ENCODE results near the gene SCUBE3.

The SCUBE3 gene

GRCh38 chr6:35292494-35292893 is 78.7 kb downstream of the SCUBE3 start:
- Histone ChIP-seq H4K20me1 (ENCODE audit: insufficient read depth) (no peaks in the 10 kb centered on the region), H3K79me2 (ENCODE audit: insufficient read depth, low read depth) (no peaks in the 10 kb centered on the region), H2AFZ (ENCODE audit: low read depth) (no peak overlapping the region), H3K27me3 (ENCODE audit: insufficient read depth, low read depth) (no peaks in the 10 kb centered on the region), H3K36me3 (ENCODE audit: insufficient read depth) (no peaks in the 10 kb centered on the region), H3K27ac (no peak overlapping the region), H3K4me3 (IDR thresholded peaks at IDR 0.05; ENCODE audit: insufficient read depth, low read depth, low read length) (no peak overlapping the region), H3K9ac (no peak overlapping the region), H3K4me2 (no peak overlapping the region), H3K4me1 (ENCODE audit: low read depth, poor library complexity, severe bottlenecking) (peaks cover 13% of the 10 kb centered on the region)
- TF ChIP-seq CTCF (conservative IDR thresholded peaks at IDR 0.05; ENCODE audit: low read depth, low read length) = no peak

- no peak for TF ChIP-seq CTCF (conservative IDR thresholded peaks at IDR 0.05; ENCODE audit: low read depth, low read length)
- H3K79me2 ChIP-seq (ENCODE audit: insufficient read depth, low read depth) = peaks cover 10% of the 10 kb centered on the region
- no peak overlapping the region for H3K9ac ChIP-seq
- peaks cover 15% of the 10 kb centered on the region for H3K4me1 ChIP-seq (ENCODE audit: low read depth, poor library complexity, severe bottlenecking)
- H3K27me3 ChIP-seq (ENCODE audit: insufficient read depth, low read depth) = no peaks in the 10 kb centered on the region
- H3K36me3 ChIP-seq (ENCODE audit: insufficient read depth) = no peaks in the 10 kb centered on the region
- no peak overlapping the region for H3K4me3 ChIP-seq (IDR thresholded peaks at IDR 0.05; ENCODE audit: insufficient read depth, low read depth, low read length)
- no peak overlapping the region for H2AFZ ChIP-seq (ENCODE audit: low read depth)
- H3K4me2 ChIP-seq = no peak overlapping the region
- H4K20me1 ChIP-seq (ENCODE audit: insufficient read depth) = no peaks in the 10 kb centered on the region
- H3K27ac ChIP-seq = no peak overlapping the region
Observed at GRCh38 chr6:35293681-35294080, 79.9 kb downstream of the SCUBE3 start.

GRCh38 chr6:35294308-35294945 is 80.7 kb downstream of the SCUBE3 start:
- no peaks in the 10 kb centered on the region for H3K27me3 ChIP-seq (ENCODE audit: insufficient read depth, low read depth)
- no peak overlapping the region for H3K27ac ChIP-seq
- no peak overlapping the region for H3K9ac ChIP-seq
- H3K36me3 ChIP-seq (ENCODE audit: insufficient read depth) = no peaks in the 10 kb centered on the region
- H3K4me3 ChIP-seq (IDR thresholded peaks at IDR 0.05; ENCODE audit: insufficient read depth, low read depth, low read length) = no peak overlapping the region
- peaks cover 23% of the 10 kb centered on the region for H3K4me1 ChIP-seq (ENCODE audit: low read depth, poor library complexity, severe bottlenecking)
- H2AFZ ChIP-seq (ENCODE audit: low read depth) = no peak overlapping the region
- peak; percentile 94 for TF ChIP-seq CTCF (conservative IDR thresholded peaks at IDR 0.05; ENCODE audit: low read depth, low read length)
- H3K79me2 ChIP-seq (ENCODE audit: insufficient read depth, low read depth) = peaks cover 18% of the 10 kb centered on the region
- no peaks in the 10 kb centered on the region for H4K20me1 ChIP-seq (ENCODE audit: insufficient read depth)
- no peak overlapping the region for H3K4me2 ChIP-seq

- TF ChIP-seq CTCF (conservative IDR thresholded peaks at IDR 0.05; ENCODE audit: low read depth, low read length) = no peak
- Histone ChIP-seq H2AFZ (ENCODE audit: low read depth) (no peak overlapping the region), H3K36me3 (ENCODE audit: insufficient read depth) (no peaks in the 10 kb centered on the region), H4K20me1 (ENCODE audit: insufficient read depth) (no peaks in the 10 kb centered on the region), H3K4me1 (ENCODE audit: low read depth, poor library complexity, severe bottlenecking) (peaks cover 29% of the 10 kb centered on the region), H3K4me3 (IDR thresholded peaks at IDR 0.05; ENCODE audit: insufficient read depth, low read depth, low read length) (no peak overlapping the region), H3K27ac (no peak overlapping the region), H3K9ac (no peak overlapping the region), H3K79me2 (ENCODE audit: insufficient read depth, low read depth) (peaks cover 24% of the 10 kb centered on the region), H3K27me3 (ENCODE audit: insufficient read depth, low read depth) (no peaks in the 10 kb centered on the region), H3K4me2 (no peak overlapping the region)
Observed at GRCh38 chr6:35295036-35295435, 81.3 kb downstream of the SCUBE3 start.

All from KMS-11 (cell line).